Mammary epithelial cell (primary cell): ENCODE measurements around the gene MEGF6.

Experiments
- CTCF ChIP-seq, 2 donors: IDR thresholded peaks in 1 of 2; conservative IDR thresholded peaks in 1 of 2; 2 replicates each; pipeline ENCODE4 v1.5.1; 2011 to 2012; ENCODE audit warnings: inconsistent platforms in 2 of 2, low read length in 2 of 2, mild to moderate bottlenecking in 2 of 2, control low read depth in 1 of 2, low read depth in 1 of 2; ENCODE audit not compliant: insufficient read depth in 1 of 2; ENCODE audit errors: extremely low read depth in 1 of 2
- EZH2 ChIP-seq: IDR thresholded peaks from 2 replicates; pipeline ENCODE4 v1.6.1; 2012; ENCODE audit warnings: low read length, inconsistent platforms, borderline replicate concordance

DNA sequence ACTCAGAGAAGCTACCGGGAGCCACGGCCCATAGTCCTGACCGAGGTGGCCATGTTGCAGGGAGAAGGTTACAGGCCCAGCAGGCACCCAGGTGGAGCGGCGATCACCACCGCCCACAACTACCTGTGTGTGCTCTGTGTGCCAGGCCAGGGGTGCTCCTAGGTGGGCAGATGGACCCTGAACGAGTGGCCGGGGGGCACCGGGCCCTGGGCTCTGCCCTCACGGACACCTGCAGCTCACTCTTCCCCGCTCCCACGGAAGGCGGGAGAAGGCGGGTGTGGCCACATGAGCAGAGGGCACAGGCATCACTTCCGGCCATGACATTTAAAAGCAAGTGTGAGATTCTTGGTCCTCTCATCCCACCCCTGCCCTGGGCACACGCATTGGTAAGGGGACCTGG, 73.9 kb downstream of the MEGF6 start:
- no peak for TF ChIP-seq EZH2
- TF ChIP-seq CTCF (conservative IDR thresholded peaks at IDR 0.05 in 1 of 2, IDR thresholded peaks at IDR 0.05 in 1 of 2; ENCODE audit: extremely low read depth in 1 of 2, insufficient read depth in 1 of 2, low read depth in 1 of 2, low read length in 2 of 2): no peak
